Parathyroid adenoma (tissue), 2 donors: ENCODE results near the gene INCENP.
"Not testable (repeated sequence)": the region's sequence is repeated elsewhere in the genome, so short reads cannot be mapped to it uniquely, and the experiment has no call there.

Source experiments
- H2AFZ ChIP-seq: fragments of 300-600 bp; sonication (generic); one replicate; pipeline ENCODE4 v1.7.0; 2017; ENCODE audit warnings: antibody characterized with exemption, mild to moderate bottlenecking
- H3K27ac ChIP-seq: fragments of 300-600 bp; sonication (generic); one replicate; pipeline ENCODE4 v1.7.0; 2017
- H3K27me3 ChIP-seq: fragments of 300-600 bp; sonication (generic); one replicate; pipeline ENCODE4 v1.7.0; 2017; ENCODE audit warnings: low read length; ENCODE audit not compliant: control insufficient read depth, insufficient read depth
- H3K36me3 ChIP-seq: fragments of 300-600 bp; sonication (generic); one replicate; pipeline ENCODE4 v1.7.0; 2017; ENCODE audit warnings: low read length; ENCODE audit not compliant: control insufficient read depth, insufficient read depth
- H3K4me1 ChIP-seq: fragments of 300-600 bp; sonication (generic); one replicate; pipeline ENCODE4 v1.7.0; 2017; ENCODE audit warnings: control low read depth
- H3K4me2 ChIP-seq: fragments of 300-600 bp; sonication (generic); one replicate; pipeline ENCODE4 v1.7.0; 2017; ENCODE audit warnings: low read length
- H3K4me3 ChIP-seq: fragments of 300-600 bp; sonication (generic); one replicate; pipeline ENCODE4 v1.7.0; 2017; ENCODE audit warnings: low read depth, low read length
- H3K79me2 ChIP-seq: fragments of 300-600 bp; sonication (generic); one replicate; pipeline ENCODE4 v1.7.0; 2017; ENCODE audit warnings: control low read depth
- H3K9ac ChIP-seq: fragments of 300-600 bp; sonication (generic); one replicate; pipeline ENCODE4 v1.7.0; 2017; ENCODE audit warnings: mild to moderate bottlenecking
- H3K9me3 ChIP-seq: fragments of 300-600 bp; sonication (generic); one replicate; pipeline ENCODE4 v1.7.0; 2017; ENCODE audit warnings: low read length; ENCODE audit not compliant: control insufficient read depth
- TF ChIP-seq, protein P1 (sequence below): fragments of 300-600 bp; sonication (generic); IDR thresholded peaks from one replicate; pipeline ENCODE4 v1.7.0; 2017; ENCODE audit warnings: antibody characterized with exemption, mild to moderate bottlenecking
- donor health status: primary hyperparathyroidism.

The INCENP gene

DNA sequence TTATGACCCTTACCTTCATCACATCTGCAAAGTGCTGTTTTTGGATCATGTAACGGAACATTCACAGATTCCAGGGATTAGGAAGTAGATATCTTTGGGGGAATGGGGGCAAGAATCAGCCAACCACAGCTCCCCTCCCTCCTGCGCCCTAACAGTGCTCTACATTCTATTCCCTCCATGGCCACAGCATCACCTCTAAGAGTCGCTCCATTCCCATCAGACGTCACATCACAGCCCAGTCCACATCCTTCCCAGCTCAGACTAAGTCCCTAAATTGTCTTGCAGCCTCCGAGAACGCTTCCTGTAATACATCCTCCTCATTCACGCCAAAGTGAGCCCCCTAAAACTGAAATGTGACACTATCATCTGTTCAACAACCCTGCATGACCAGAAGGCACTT lies 72.1 kb downstream of the INCENP start:
- H3K4me3 ChIP-seq: no peak overlapping the region
- no peaks in the 10 kb centered on the region for H3K9me3 ChIP-seq
- H3K27ac ChIP-seq: no peak overlapping the region
- H3K36me3 ChIP-seq: no peaks in the 10 kb centered on the region
- TF ChIP-seq, protein P1, sequence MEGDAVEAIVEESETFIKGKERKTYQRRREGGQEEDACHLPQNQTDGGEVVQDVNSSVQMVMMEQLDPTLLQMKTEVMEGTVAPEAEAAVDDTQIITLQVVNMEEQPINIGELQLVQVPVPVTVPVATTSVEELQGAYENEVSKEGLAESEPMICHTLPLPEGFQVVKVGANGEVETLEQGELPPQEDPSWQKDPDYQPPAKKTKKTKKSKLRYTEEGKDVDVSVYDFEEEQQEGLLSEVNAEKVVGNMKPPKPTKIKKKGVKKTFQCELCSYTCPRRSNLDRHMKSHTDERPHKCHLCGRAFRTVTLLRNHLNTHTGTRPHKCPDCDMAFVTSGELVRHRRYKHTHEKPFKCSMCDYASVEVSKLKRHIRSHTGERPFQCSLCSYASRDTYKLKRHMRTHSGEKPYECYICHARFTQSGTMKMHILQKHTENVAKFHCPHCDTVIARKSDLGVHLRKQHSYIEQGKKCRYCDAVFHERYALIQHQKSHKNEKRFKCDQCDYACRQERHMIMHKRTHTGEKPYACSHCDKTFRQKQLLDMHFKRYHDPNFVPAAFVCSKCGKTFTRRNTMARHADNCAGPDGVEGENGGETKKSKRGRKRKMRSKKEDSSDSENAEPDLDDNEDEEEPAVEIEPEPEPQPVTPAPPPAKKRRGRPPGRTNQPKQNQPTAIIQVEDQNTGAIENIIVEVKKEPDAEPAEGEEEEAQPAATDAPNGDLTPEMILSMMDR: no peak
- H3K27me3 ChIP-seq: no peaks in the 10 kb centered on the region
- H3K4me2 ChIP-seq: no peak overlapping the region
- no peaks in the 10 kb centered on the region for H3K4me1 ChIP-seq
- no peak overlapping the region for H2AFZ ChIP-seq
- H3K9ac ChIP-seq: no peak overlapping the region
- no peaks in the 10 kb centered on the region for H3K79me2 ChIP-seq

DNA sequence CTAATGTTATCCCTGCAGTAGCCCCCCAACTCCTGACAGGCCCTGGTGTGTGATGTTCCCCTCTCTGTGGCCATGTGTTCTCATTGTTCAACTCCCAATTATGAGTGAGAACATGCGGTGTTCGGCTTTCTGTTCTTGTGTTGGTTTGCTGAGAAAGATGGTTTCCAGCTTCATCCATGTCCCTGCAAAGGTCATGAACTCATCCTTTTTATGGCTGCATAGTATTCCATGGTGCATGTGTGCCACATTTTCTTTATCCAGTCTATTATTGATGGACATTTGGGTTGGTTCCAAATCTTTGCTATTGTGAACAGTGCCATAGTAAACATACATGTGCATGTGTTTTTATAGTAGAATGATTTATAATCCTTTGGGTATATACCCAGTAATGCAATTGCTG lies 73.6 kb downstream of the INCENP start:
- H3K36me3 ChIP-seq: not testable (repeated sequence)

DNA sequence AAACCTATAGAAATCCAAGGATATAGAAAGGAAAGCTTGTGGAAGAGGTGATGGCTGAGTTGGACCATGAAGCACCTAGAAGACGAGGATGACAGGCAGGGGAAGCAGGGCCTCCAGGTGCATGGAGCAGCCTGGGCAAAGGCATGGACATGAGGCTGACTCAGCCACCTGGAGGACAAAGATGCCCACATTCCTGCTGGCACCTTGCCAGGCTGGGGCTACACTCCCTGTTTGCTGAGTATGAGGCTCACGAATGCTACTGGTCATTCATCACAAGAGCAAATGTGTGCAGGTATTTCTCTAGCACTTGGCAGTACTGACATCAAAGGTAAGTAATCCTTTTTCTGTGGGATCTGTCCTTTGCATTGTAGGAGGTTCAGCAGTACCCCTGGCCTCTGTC lies 77.6 kb downstream of the INCENP start:
- Histone ChIP-seq H3K9me3 (no peaks in the 10 kb centered on the region), H2AFZ (no peak overlapping the region), H3K4me3 (no peak overlapping the region), H3K79me2 (no peaks in the 10 kb centered on the region), H3K27me3 (no peaks in the 10 kb centered on the region), H3K4me1 (peaks cover 2% of the 10 kb centered on the region), H3K36me3 (no peaks in the 10 kb centered on the region), H3K4me2 (no peak overlapping the region), H3K27ac (no peak overlapping the region), H3K9ac (no peak overlapping the region)
- TF ChIP-seq, protein P1: no peak

More for the DNA sequence above, 73.6 kb downstream of the INCENP start:
- not testable (repeated sequence) for H2AFZ ChIP-seq, H3K9me3 ChIP-seq, H3K4me2 ChIP-seq, H3K79me2 ChIP-seq, H3K4me3 ChIP-seq, H3K27ac ChIP-seq, H3K27me3 ChIP-seq, H3K9ac ChIP-seq, H3K4me1 ChIP-seq
